BE2C (cell line): Measurements from ENCODE around the gene TMPRSS13.

ENCODE experiments used
- DNase-seq: peaks from one replicate; pipeline ENCODE4 v3.0.0-alpha.2; 2020
- H3K27me3 ChIP-seq: fragments of 250-450 bp; sonication (Bioruptor Pico); 2 replicates; pipeline ENCODE4 v1.5.1; 2020; ENCODE audit warnings: mild to moderate bottlenecking
- H3K36me3 ChIP-seq: fragments of 250-450 bp; sonication (Bioruptor Pico); 2 replicates; pipeline ENCODE4 v1.5.1; 2020; ENCODE audit warnings: mild to moderate bottlenecking
- H3K4me1 ChIP-seq: fragments of 250-450 bp; sonication (Bioruptor Pico); 2 replicates; pipeline ENCODE4 v1.5.1; 2020
- H3K4me3 ChIP-seq: 2 replicates; pipeline ENCODE4 v1.5.1; 2011; ENCODE audit warnings: low read depth, low read length
- H3K9me3 ChIP-seq: fragments of 250-450 bp; sonication (Bioruptor Pico); 2 replicates; pipeline ENCODE4 v1.5.1; 2020
- TF ChIP-seq, protein P1 (sequence below): IDR thresholded peaks from 2 replicates; pipeline ENCODE4 v1.5.1; 2012; ENCODE audit warnings: mild to moderate bottlenecking, low read depth, low read length

The TMPRSS13 gene

GRCh38 chr11:117962826-117963225 lies 33.6 kb upstream of the TMPRSS13 start:
- H3K9me3 ChIP-seq: no peaks in the 10 kb centered on the region
- TF ChIP-seq, protein P1, sequence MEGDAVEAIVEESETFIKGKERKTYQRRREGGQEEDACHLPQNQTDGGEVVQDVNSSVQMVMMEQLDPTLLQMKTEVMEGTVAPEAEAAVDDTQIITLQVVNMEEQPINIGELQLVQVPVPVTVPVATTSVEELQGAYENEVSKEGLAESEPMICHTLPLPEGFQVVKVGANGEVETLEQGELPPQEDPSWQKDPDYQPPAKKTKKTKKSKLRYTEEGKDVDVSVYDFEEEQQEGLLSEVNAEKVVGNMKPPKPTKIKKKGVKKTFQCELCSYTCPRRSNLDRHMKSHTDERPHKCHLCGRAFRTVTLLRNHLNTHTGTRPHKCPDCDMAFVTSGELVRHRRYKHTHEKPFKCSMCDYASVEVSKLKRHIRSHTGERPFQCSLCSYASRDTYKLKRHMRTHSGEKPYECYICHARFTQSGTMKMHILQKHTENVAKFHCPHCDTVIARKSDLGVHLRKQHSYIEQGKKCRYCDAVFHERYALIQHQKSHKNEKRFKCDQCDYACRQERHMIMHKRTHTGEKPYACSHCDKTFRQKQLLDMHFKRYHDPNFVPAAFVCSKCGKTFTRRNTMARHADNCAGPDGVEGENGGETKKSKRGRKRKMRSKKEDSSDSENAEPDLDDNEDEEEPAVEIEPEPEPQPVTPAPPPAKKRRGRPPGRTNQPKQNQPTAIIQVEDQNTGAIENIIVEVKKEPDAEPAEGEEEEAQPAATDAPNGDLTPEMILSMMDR: no peak
- H3K4me1 ChIP-seq: no peaks in the 10 kb centered on the region
- no peak overlapping the region for H3K4me3 ChIP-seq
- DNase-seq: no peak
- H3K27me3 ChIP-seq: peaks cover 4% of the 10 kb centered on the region
- no peaks in the 10 kb centered on the region for H3K36me3 ChIP-seq

DNA sequence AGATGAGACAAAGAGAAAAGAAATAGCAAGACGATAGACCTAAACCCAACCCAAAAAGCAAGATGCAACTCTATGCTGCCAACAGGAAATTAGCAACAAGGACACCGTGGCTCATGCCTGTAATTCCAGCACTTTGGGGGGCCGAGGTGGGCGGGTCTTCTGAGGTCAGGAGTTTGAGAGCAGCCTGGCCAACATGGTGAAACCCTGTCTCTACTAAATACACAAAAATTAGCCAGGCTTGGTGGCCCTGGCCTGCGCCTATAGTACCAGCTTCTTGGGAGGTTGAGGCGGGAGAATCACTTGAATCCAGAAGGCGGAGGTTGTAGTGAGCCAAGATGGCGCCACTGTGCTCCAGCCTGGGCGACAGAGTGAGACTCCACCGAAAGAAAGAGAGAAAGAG lies 32.7 kb upstream of the TMPRSS13 start:
- DNase-seq: no peak
- Histone ChIP-seq H3K36me3 (no peaks in the 10 kb centered on the region), H3K4me3 (no peak overlapping the region), H3K27me3 (peaks cover 9% of the 10 kb centered on the region), H3K4me1 (no peaks in the 10 kb centered on the region), H3K9me3 (no peaks in the 10 kb centered on the region)
- TF ChIP-seq, protein P1: no peak

DNA sequence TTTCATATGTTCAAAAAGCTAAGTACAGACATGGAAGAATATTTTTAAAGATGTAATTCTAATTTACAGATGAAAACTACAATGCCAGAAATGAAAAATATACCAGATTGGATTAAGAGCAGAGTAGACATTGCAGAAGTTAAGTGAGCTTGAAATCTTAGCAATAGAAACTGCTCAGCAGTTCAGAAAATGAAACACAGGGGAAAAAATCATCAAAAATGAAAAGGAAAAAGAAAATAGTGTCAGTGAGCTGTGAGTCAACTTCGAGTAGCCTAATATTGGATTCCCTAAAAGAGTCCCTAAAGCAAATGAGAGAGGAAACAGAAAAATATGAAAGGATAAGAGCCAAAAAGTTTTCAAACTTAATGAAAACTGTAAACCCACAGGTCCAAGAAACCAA lies 31.2 kb upstream of the TMPRSS13 start:
- Histone ChIP-seq H3K27me3 (peaks cover 12% of the 10 kb centered on the region; the same call in 1 of the 2 replicates), H3K9me3 (no peaks in the 10 kb centered on the region), H3K4me1 (no peaks in the 10 kb centered on the region), H3K36me3 (no peaks in the 10 kb centered on the region), H3K4me3 (no peak overlapping the region)
- TF ChIP-seq, protein P1: no peak
- no peak for DNase-seq

GRCh38 chr11:117959438-117960149 lies 30.4 kb upstream of the TMPRSS13 start:
- H3K4me3 ChIP-seq: no peak overlapping the region

DNA sequence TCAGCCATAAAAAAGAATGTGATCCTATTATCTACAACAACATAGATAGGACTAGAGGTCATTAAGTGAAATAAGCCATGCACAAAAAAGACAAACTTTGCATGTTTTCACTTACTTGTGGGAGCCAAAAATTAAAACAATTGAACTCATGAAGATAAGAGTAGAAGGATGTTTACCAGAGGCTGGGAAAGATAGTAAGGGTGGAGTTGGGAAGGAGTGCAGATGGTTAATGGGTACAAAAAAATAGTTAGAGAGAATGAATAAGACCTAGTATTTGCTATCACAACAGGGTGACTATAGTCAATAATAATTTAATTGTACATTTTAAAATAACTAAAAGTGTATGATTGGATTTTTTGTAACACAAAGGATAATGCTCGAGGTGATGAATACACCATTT lies 29.7 kb upstream of the TMPRSS13 start:
- Histone ChIP-seq H3K27me3 (peaks cover 15% of the 10 kb centered on the region), H3K4me3 (no peak overlapping the region), H3K36me3 (no peaks in the 10 kb centered on the region), H3K4me1 (no peaks in the 10 kb centered on the region), H3K9me3 (no peaks in the 10 kb centered on the region)
- DNase-seq: no peak
- TF ChIP-seq, protein P1: no peak

More at GRCh38 chr11:117959438-117960149, 30.4 kb upstream of the TMPRSS13 start:
- H3K4me1 ChIP-seq: no peaks in the 10 kb centered on the region
- H3K9me3 ChIP-seq: no peaks in the 10 kb centered on the region
- peaks cover 12% of the 10 kb centered on the region for H3K27me3 ChIP-seq
- TF ChIP-seq, protein P1: no peak
- H3K36me3 ChIP-seq: no peaks in the 10 kb centered on the region
- DNase-seq: no peak

- H3K27me3 ChIP-seq: peaks cover 11% of the 10 kb centered on the region
- DNase-seq: no peak
- H3K4me3 ChIP-seq: no peak overlapping the region
- H3K36me3 ChIP-seq: no peaks in the 10 kb centered on the region
- TF ChIP-seq, protein P1: no peak
- H3K4me1 ChIP-seq: no peaks in the 10 kb centered on the region
- H3K9me3 ChIP-seq: no peaks in the 10 kb centered on the region
These were observed 23.9 kb upstream of the TMPRSS13 start for GRCh38 chr11:117953024-117953671.
